Measurements from ENCODE around the gene NEURL1B. TPM values are rescaled to one million over a fixed set of nuclear protein-coding genes. Genes with fewer than 3 reads are reported as not detected.

NEURL1B gene
- total RNA-seq, 2 experiments from 2014 or later = 0.08 to 0.16 TPM

GRCh38 chr5:172716796-172717313 is 75.8 kb downstream of the NEURL1B start:
- no peaks in the 10 kb centered on the region for H3K9me3 ChIP-seq (ENCODE audit: control insufficient read depth in 1 of 2, insufficient read depth in 1 of 2, low read length in 2 of 2)
- no peak overlapping the region for H3K4me3 ChIP-seq (ENCODE audit: low read length)
- H3K27me3 ChIP-seq (ENCODE audit: control insufficient read depth in 1 of 2, insufficient read depth in 2 of 2, low read length in 2 of 2) = no peaks in the 10 kb centered on the region
- H3K4me1 Mint-ChIP-seq (ENCODE audit: low read depth) = peaks cover 8% of the 10 kb centered on the region
- ChIA-PET CTCF (interaction anchor here (0.6 to 1.6 kb wide), 15 partner anchors 19 to 341 kb away, joined by 3 to 25 read pairs (median 3); partner anchors contain the start of gene DUSP1), POLR2A (interaction anchor here (1.4 to 2.0 kb wide), 3 partner anchors 48 to 61 kb away, joined by 6 to 29 read pairs (median 8); partner anchors contain the start of gene DUSP1)
- DNase-seq (peak; percentile 76 to 92 (median 82)), ATAC-seq (ENCODE audit: poor library complexity) (peak; percentile 76)
- H3K36me3 Mint-ChIP-seq (ENCODE audit: low read depth) = no peaks in the 10 kb centered on the region
- peaks cover 41% of the 10 kb centered on the region for H3K4me1 ChIP-seq (ENCODE audit: insufficient read depth, low read length)
- H3K27me3 Mint-ChIP-seq = no peaks in the 10 kb centered on the region
- H3K27ac ChIP-seq (ENCODE audit: low read depth in 1 of 2, low read length in 2 of 2) = no peak overlapping the region
- H3K4me3 Mint-ChIP-seq = no peak overlapping the region
- TF ChIP-seq, protein P1, sequence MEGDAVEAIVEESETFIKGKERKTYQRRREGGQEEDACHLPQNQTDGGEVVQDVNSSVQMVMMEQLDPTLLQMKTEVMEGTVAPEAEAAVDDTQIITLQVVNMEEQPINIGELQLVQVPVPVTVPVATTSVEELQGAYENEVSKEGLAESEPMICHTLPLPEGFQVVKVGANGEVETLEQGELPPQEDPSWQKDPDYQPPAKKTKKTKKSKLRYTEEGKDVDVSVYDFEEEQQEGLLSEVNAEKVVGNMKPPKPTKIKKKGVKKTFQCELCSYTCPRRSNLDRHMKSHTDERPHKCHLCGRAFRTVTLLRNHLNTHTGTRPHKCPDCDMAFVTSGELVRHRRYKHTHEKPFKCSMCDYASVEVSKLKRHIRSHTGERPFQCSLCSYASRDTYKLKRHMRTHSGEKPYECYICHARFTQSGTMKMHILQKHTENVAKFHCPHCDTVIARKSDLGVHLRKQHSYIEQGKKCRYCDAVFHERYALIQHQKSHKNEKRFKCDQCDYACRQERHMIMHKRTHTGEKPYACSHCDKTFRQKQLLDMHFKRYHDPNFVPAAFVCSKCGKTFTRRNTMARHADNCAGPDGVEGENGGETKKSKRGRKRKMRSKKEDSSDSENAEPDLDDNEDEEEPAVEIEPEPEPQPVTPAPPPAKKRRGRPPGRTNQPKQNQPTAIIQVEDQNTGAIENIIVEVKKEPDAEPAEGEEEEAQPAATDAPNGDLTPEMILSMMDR (IDR thresholded peaks at IDR 0.05) = peak; percentile 80
- peak overlapping the region; percentile 42 for H3K27ac Mint-ChIP-seq
- no peaks in the 10 kb centered on the region for H3K36me3 ChIP-seq (ENCODE audit: insufficient read depth, low read length)
- H3K9me3 Mint-ChIP-seq = no peaks in the 10 kb centered on the region
- intact Hi-C loops (cut with DNase I, micrococcal nuclease) = loop anchor here (1.0 to 10.0 kb wide), 11 partner anchors 46 to 618 kb away; partner anchors contain the start of gene CREBRF (in 1 of the 2)

DNA sequence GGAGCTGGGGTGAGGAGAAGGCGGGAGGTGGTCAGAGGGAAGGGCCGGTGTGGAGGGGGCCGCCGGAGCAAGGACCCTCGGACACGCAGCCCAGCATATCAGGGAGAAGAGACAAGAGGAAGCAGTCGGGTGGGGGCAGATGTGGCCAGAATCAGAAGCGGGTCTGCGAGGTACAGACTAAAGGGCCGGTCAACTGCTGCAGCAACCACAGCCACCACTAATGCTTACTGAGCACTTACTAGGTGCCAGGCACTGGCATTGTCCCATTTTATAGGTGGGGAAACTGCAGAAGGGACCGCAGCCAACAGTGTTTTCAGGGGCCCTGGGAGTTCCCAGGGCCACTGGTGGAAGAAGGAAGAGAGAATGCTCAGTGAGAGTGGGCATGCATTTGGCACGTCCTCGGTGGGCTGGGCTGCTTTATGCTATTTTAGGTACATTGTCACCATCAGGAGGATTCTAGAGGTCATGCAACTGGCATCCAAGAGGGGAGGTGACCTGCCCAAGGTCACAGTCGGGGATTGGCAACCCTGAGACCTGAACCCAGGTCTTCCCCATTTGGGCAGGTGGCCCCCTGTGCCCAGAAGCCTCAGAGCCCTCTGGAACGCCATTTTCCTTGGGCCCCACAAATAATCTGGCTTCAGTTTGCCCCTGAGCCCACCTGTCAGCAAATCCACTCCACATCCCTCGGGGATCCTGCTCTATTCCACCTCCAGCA is 76.6 kb downstream of the NEURL1B start:
- no peak for ATAC-seq (ENCODE audit: poor library complexity)

GRCh38 chr5:172718527-172719114 is 77.6 kb downstream of the NEURL1B start:
- intact Hi-C loops (cut with DNase I, micrococcal nuclease) = loop anchor here (5.0 to 10.0 kb wide), 6 partner anchors 119 to 616 kb away; partner anchors contain the start of gene CREBRF (in 1 of the 2)
- POLR2A ChIA-PET = no interaction called here
- Mint-ChIP-seq H3K4me3 (no peak overlapping the region), H3K9me3 (no peaks in the 10 kb centered on the region), H3K36me3 (ENCODE audit: low read depth) (no peaks in the 10 kb centered on the region), H3K27me3 (no peaks in the 10 kb centered on the region), H3K27ac (no peak overlapping the region), H3K4me1 (ENCODE audit: low read depth) (peaks cover 14% of the 10 kb centered on the region)
- H3K9me3 ChIP-seq (ENCODE audit: control insufficient read depth in 1 of 2, insufficient read depth in 1 of 2, low read length in 2 of 2) = no peaks in the 10 kb centered on the region
- TF ChIP-seq, protein P1 (IDR thresholded peaks at IDR 0.05) = no peak
- no peaks in the 10 kb centered on the region for H3K27me3 ChIP-seq (ENCODE audit: control insufficient read depth in 1 of 2, insufficient read depth in 2 of 2, low read length in 2 of 2)
- H3K4me3 ChIP-seq (ENCODE audit: low read length) = no peak overlapping the region
- CTCF ChIA-PET = no interaction called here
- peaks cover 43% of the 10 kb centered on the region for H3K4me1 ChIP-seq (ENCODE audit: insufficient read depth, low read length)
- H3K36me3 ChIP-seq (ENCODE audit: insufficient read depth, low read length) = no peaks in the 10 kb centered on the region
- no peak overlapping the region for H3K27ac ChIP-seq (ENCODE audit: low read depth in 1 of 2, low read length in 2 of 2)
- no peak for ATAC-seq (ENCODE audit: poor library complexity)
- no peak for DNase-seq

More for the DNA sequence above, 76.6 kb downstream of the NEURL1B start:
- intact Hi-C loops (cut with DNase I, micrococcal nuclease) = loop anchor here (1.0 to 10.0 kb wide), 11 partner anchors 45 to 617 kb away; partner anchors contain the start of gene CREBRF (in 1 of the 2)
- TF ChIP-seq, protein P1 (IDR thresholded peaks at IDR 0.05) = no peak
- DNase-seq = no peak
- H3K36me3 ChIP-seq (ENCODE audit: insufficient read depth, low read length) = no peaks in the 10 kb centered on the region
- Mint-ChIP-seq H3K27ac (no peak overlapping the region), H3K4me3 (no peak overlapping the region), H3K36me3 (ENCODE audit: low read depth) (no peaks in the 10 kb centered on the region), H3K4me1 (ENCODE audit: low read depth) (peaks cover 14% of the 10 kb centered on the region), H3K9me3 (no peaks in the 10 kb centered on the region), H3K27me3 (no peaks in the 10 kb centered on the region)
- POLR2A ChIA-PET = interaction anchor here (1.4 to 2.0 kb wide), 3 partner anchors 47 to 60 kb away, joined by 6 to 29 read pairs (median 8); partner anchors contain the start of gene DUSP1
- no peak overlapping the region for H3K4me3 ChIP-seq (ENCODE audit: low read length)
- H3K27me3 ChIP-seq (ENCODE audit: control insufficient read depth in 1 of 2, insufficient read depth in 2 of 2, low read length in 2 of 2) = no peaks in the 10 kb centered on the region
- no peak overlapping the region for H3K27ac ChIP-seq (ENCODE audit: low read depth in 1 of 2, low read length in 2 of 2)
- H3K9me3 ChIP-seq (ENCODE audit: control insufficient read depth in 1 of 2, insufficient read depth in 1 of 2, low read length in 2 of 2) = no peaks in the 10 kb centered on the region
- H3K4me1 ChIP-seq (ENCODE audit: insufficient read depth, low read length) = peaks cover 48% of the 10 kb centered on the region
- CTCF ChIA-PET = interaction anchor here (0.7 to 1.6 kb wide), 13 partner anchors 20 to 340 kb away, joined by 3 to 25 read pairs (median 4); partner anchors contain the start of gene DUSP1
